Measurements from ENCODE around the gene OPTN.

The OPTN gene

GRCh38 chr10:13120786-13121499, 21.0 kb downstream of the OPTN start:
- H3K4me3 ChIP-seq (ENCODE audit: low read length), result no peak overlapping the region
- TF ChIP-seq CTCF (conservative IDR thresholded peaks at IDR 0.05; ENCODE audit: low read length), result no peak
- peak; percentile 34 for DNase-seq (ENCODE audit: low read depth)

- no peak overlapping the region for H3K4me3 ChIP-seq (ENCODE audit: low read length)
- no peak for TF ChIP-seq CTCF (conservative IDR thresholded peaks at IDR 0.05; ENCODE audit: low read length)
- no peak for DNase-seq (ENCODE audit: low read depth)
Observed at GRCh38 chr10:13121500-13121854, 21.5 kb downstream of the OPTN start.

- no peak for TF ChIP-seq CTCF (conservative IDR thresholded peaks at IDR 0.05; ENCODE audit: low read length)
- H3K4me3 ChIP-seq (ENCODE audit: low read length), result no peak overlapping the region
- no peak for DNase-seq (ENCODE audit: low read depth)
Observed at GRCh38 chr10:13136651-13137050, 36.7 kb downstream of the OPTN start.

GRCh38 chr10:13139150-13139549, 39.2 kb downstream of the OPTN start:
- TF ChIP-seq CTCF (conservative IDR thresholded peaks at IDR 0.05; ENCODE audit: low read length), result no peak
- no peak for DNase-seq (ENCODE audit: low read depth)
- no peak overlapping the region for H3K4me3 ChIP-seq (ENCODE audit: low read length)

GRCh38 chr10:13139676-13140075, 39.7 kb downstream of the OPTN start:
- no peak for TF ChIP-seq CTCF (conservative IDR thresholded peaks at IDR 0.05; ENCODE audit: low read length)
- DNase-seq (ENCODE audit: low read depth), result no peak
- no peak overlapping the region for H3K4me3 ChIP-seq (ENCODE audit: low read length)

GRCh38 chr10:13140627-13141190, 40.7 kb downstream of the OPTN start:
- no peak for DNase-seq (ENCODE audit: low read depth)
- TF ChIP-seq CTCF (conservative IDR thresholded peaks at IDR 0.05; ENCODE audit: low read length), result no peak
- no peak overlapping the region for H3K4me3 ChIP-seq (ENCODE audit: low read length)

- no peak for TF ChIP-seq CTCF (conservative IDR thresholded peaks at IDR 0.05; ENCODE audit: low read length)
- H3K4me3 ChIP-seq (ENCODE audit: low read length), result no peak overlapping the region
- no peak for DNase-seq (ENCODE audit: low read depth)
Observed at GRCh38 chr10:13143766-13144165, 43.8 kb downstream of the OPTN start.

All from AG10803 (cell line).